GM21737 (cell line): ENCODE results near the gene ADK.
"Not testable (repeated sequence)": the region's sequence is repeated elsewhere in the genome, so short reads cannot be mapped to it uniquely, and the experiment has no call there.

Source experiments
- ATAC-seq: cut with Tn5 transposase; IDR thresholded peaks from one replicate; pipeline ENCODE4 v1.9.1; 2021; ENCODE audit warnings: mild to moderate bottlenecking, moderate library complexity; ENCODE audit not compliant: unreplicated experiment

ADK gene

GRCh38 chr10:74337330-74338016 is 186.5 kb downstream of the ADK start:
- ATAC-seq = no peak

- no peak for ATAC-seq
Observed at GRCh38 chr10:74342991-74343390, 192.0 kb downstream of the ADK start.

GRCh38 chr10:74343804-74344203 is 192.8 kb downstream of the ADK start:
- no peak for ATAC-seq

GRCh38 chr10:74344306-74344705 is 193.3 kb downstream of the ADK start:
- ATAC-seq = no peak

- ATAC-seq = no peak
Observed at GRCh38 chr10:74347522-74347921, 196.5 kb downstream of the ADK start.

GRCh38 chr10:74353021-74353420 is 202.0 kb downstream of the ADK start:
- not testable (repeated sequence) for ATAC-seq

GRCh38 chr10:74361678-74362077 is 210.7 kb downstream of the ADK start:
- ATAC-seq = no peak

- no peak for ATAC-seq
Observed at GRCh38 chr10:74363727-74364126, 212.7 kb downstream of the ADK start.

GRCh38 chr10:74365109-74365508 is 214.1 kb downstream of the ADK start:
- no peak for ATAC-seq

GRCh38 chr10:74371696-74372095 is 220.7 kb downstream of the ADK start:
- no peak for ATAC-seq

- ATAC-seq = no peak
Observed at GRCh38 chr10:74373059-74373458, 222.0 kb downstream of the ADK start.

- no peak for ATAC-seq
Observed at GRCh38 chr10:74377476-74377875, 226.5 kb downstream of the ADK start.

GRCh38 chr10:74379474-74379873 is 228.5 kb downstream of the ADK start:
- no peak for ATAC-seq

GRCh38 chr10:74380795-74381194 is 229.8 kb downstream of the ADK start:
- no peak for ATAC-seq

- ATAC-seq = no peak
Observed at GRCh38 chr10:74381291-74381853, 230.4 kb downstream of the ADK start.

GRCh38 chr10:74382663-74383062 is 231.6 kb downstream of the ADK start:
- no peak for ATAC-seq

- no peak for ATAC-seq
Observed at GRCh38 chr10:74383642-74384041, 232.6 kb downstream of the ADK start.

GRCh38 chr10:74384615-74385183 is 233.7 kb downstream of the ADK start:
- ATAC-seq = no peak

- no peak for ATAC-seq
Observed at GRCh38 chr10:74388801-74389200, 237.8 kb downstream of the ADK start.

- no peak for ATAC-seq
Observed at GRCh38 chr10:74391786-74392185, 240.8 kb downstream of the ADK start.

- ATAC-seq = no peak
Observed at GRCh38 chr10:74394416-74394969, 243.5 kb downstream of the ADK start.

- ATAC-seq = no peak
Observed at GRCh38 chr10:74400186-74400585, 249.2 kb downstream of the ADK start.
